Endodermal cell (in vitro differentiated cells): ENCODE results near the gene WSCD1. TPM values are rescaled to one million over a fixed set of nuclear protein-coding genes. Genes with fewer than 3 reads are reported as not detected.

Experiments used
- DNase-seq: peaks from one replicate; pipeline ENCODE4 v3.0.0-alpha.2; 2017
- H3K27ac ChIP-seq: 2 replicates; pipeline ENCODE4 v1.5.1; 2013; ENCODE audit warnings: mild to moderate bottlenecking, low read depth, low read length, moderate library complexity
- H3K27me3 ChIP-seq: 2 replicates; pipeline ENCODE4 v1.6.1; 2013; ENCODE audit warnings: mild to moderate bottlenecking, low read length, moderate library complexity; ENCODE audit not compliant: insufficient read depth, control insufficient read depth, poor library complexity, severe bottlenecking
- H3K36me3 ChIP-seq: 2 replicates; pipeline ENCODE4 v1.7.0; 2013; ENCODE audit warnings: mild to moderate bottlenecking, low read length, moderate library complexity; ENCODE audit not compliant: control insufficient read depth, insufficient read depth
- H3K4me1 ChIP-seq: one replicate; pipeline ENCODE4 v1.7.0; 2013; ENCODE audit warnings: low read length; ENCODE audit not compliant: control insufficient read depth, insufficient read depth
- H3K4me3 ChIP-seq: 2 replicates; pipeline ENCODE4 v1.5.1; 2013; ENCODE audit warnings: mild to moderate bottlenecking, low read length, moderate library complexity
- H3K9ac ChIP-seq: 2 replicates; pipeline ENCODE4 v1.6.1; 2013; ENCODE audit warnings: mild to moderate bottlenecking, low read length, moderate library complexity; ENCODE audit not compliant: poor library complexity, severe bottlenecking; ENCODE audit errors: extremely low read depth
- H3K9me3 ChIP-seq: 2 replicates; pipeline ENCODE4 v1.6.1; 2013; ENCODE audit warnings: mild to moderate bottlenecking, low read length, moderate library complexity; ENCODE audit not compliant: control insufficient read depth
- H3K27ac Mint-ChIP-seq: 2 replicates; pipeline ENCODE4 v1.8.0; 2020; ENCODE audit warnings: mixed read lengths
- H3K27me3 Mint-ChIP-seq: 2 replicates; pipeline ENCODE4 v1.8.0; 2021; ENCODE audit warnings: mild to moderate bottlenecking, mixed read lengths; ENCODE audit not compliant: insufficient read depth
- H3K36me3 Mint-ChIP-seq: 2 replicates; pipeline ENCODE4 v1.8.0; 2020; ENCODE audit warnings: low read depth, mixed read lengths
- H3K4me1 Mint-ChIP-seq: 2 replicates; pipeline ENCODE4 v1.8.0; 2020; ENCODE audit warnings: mixed read lengths
- H3K4me3 Mint-ChIP-seq: 2 replicates; pipeline ENCODE4 v1.8.0; 2020; ENCODE audit warnings: mild to moderate bottlenecking, moderate library complexity, mixed read lengths
- H3K9me3 Mint-ChIP-seq: 2 replicates; pipeline ENCODE4 v1.8.0; 2020; ENCODE audit warnings: mild to moderate bottlenecking, mixed read lengths
- CTCF ChIP-seq: fragments of 200-600 bp; sonication (generic); conservative IDR thresholded peaks from 2 replicates; pipeline ENCODE4 v1.5.0; 2021; ENCODE audit warnings: antibody characterized with exemption, mild to moderate bottlenecking
- WGBS, 2 experiments: methylation state at CpG; one replicate each; pipeline versions ENCODE4 v1.1.5 to v1.1.7; 2013; ENCODE audit warnings: missing lambda C conversion rate in 2 of 2, mixed read lengths in 1 of 2; ENCODE audit not compliant: insufficient coverage in 1 of 2, insufficient read length in 1 of 2; 5-methylcytosine and 5-hydroxymethylcytosine counted together
- total RNA-seq, 2 donors: library from RNA; stranded (reverse); fragmentation: NEBNext Ultra II Directional in 1 of 2; extraction: Animal tissue kit (Norgen Biotek cat#: 25700) in 1 of 2; gene quantifications; 2 replicates in 1 of 2; 3 replicates in 1 of 2; pipeline ENCODE4 v1.2.1, GENCODE V29; 2021

The WSCD1 gene
- total RNA-seq, 2 donors from 2014 or later: 6.5 to 7.7 TPM

- Mint-ChIP-seq H3K27me3 (peaks cover 31% of the 10 kb centered on the region), H3K9me3 (peaks cover 2% of the 10 kb centered on the region), H3K4me1 (peaks cover 4% of the 10 kb centered on the region), H3K27ac (no peak overlapping the region), H3K4me3 (no peak overlapping the region), H3K36me3 (no peaks in the 10 kb centered on the region)
- DNase-seq: peak; percentile 68
- Histone ChIP-seq H3K4me1 (peaks cover 4% of the 10 kb centered on the region), H3K4me3 (no peak overlapping the region), H3K36me3 (no peaks in the 10 kb centered on the region), H3K9ac (no peak overlapping the region), H3K9me3 (no peaks in the 10 kb centered on the region), H3K27me3 (no peaks in the 10 kb centered on the region), H3K27ac (peak overlapping the region; percentile 81)
- TF ChIP-seq CTCF: no peak
- 80 to 100% methylated on average over 2 to 6 of the region's 6 CpGs for WGBS, 2 experiments
Observed at GRCh38 chr17:6023036-6023831, 46.9 kb upstream of the WSCD1 start.

- TF ChIP-seq CTCF: no peak
- DNase-seq: no peak
- Histone ChIP-seq H3K4me3 (no peak overlapping the region), H3K9ac (no peak overlapping the region), H3K36me3 (no peaks in the 10 kb centered on the region), H3K9me3 (no peaks in the 10 kb centered on the region), H3K27ac (no peak overlapping the region), H3K27me3 (no peaks in the 10 kb centered on the region), H3K4me1 (no peaks in the 10 kb centered on the region)
- H3K4me1 Mint-ChIP-seq: no peaks in the 10 kb centered on the region
- H3K27ac Mint-ChIP-seq: no peak overlapping the region
- no peak overlapping the region for H3K4me3 Mint-ChIP-seq
- no peaks in the 10 kb centered on the region for H3K36me3 Mint-ChIP-seq
- H3K27me3 Mint-ChIP-seq: peaks cover 35% of the 10 kb centered on the region
- 91 to 95% methylated on average over 5 to 6 of the region's 6 CpGs for WGBS, 2 experiments
- H3K9me3 Mint-ChIP-seq: peaks cover 2% of the 10 kb centered on the region
Observed at GRCh38 chr17:6024576-6024975, 45.6 kb upstream of the WSCD1 start.

- H3K4me1 ChIP-seq: no peaks in the 10 kb centered on the region
- H3K36me3 ChIP-seq: no peaks in the 10 kb centered on the region
- Mint-ChIP-seq H3K27me3 (peaks cover 29% of the 10 kb centered on the region), H3K4me1 (no peaks in the 10 kb centered on the region), H3K27ac (no peak overlapping the region), H3K36me3 (no peaks in the 10 kb centered on the region), H3K4me3 (no peak overlapping the region), H3K9me3 (peaks cover 2% of the 10 kb centered on the region)
- H3K9me3 ChIP-seq: no peaks in the 10 kb centered on the region
- H3K27ac ChIP-seq: no peak overlapping the region
- H3K9ac ChIP-seq: no peak overlapping the region
- no peak for TF ChIP-seq CTCF
- WGBS, 2 experiments: 93% methylated on average over 11 to 12 of the region's 12 CpGs
- no peak for DNase-seq
- no peaks in the 10 kb centered on the region for H3K27me3 ChIP-seq
- no peak overlapping the region for H3K4me3 ChIP-seq
Observed at GRCh38 chr17:6027342-6028024, 42.7 kb upstream of the WSCD1 start.
